Mesothelial cell of epicardium (in vitro differentiated cells): ENCODE results near the gene CLEC4G. TPM values are rescaled to one million over a fixed set of nuclear protein-coding genes. Genes with fewer than 3 reads are reported as not detected.

Experiments used
- DNase-seq, 2 experiments: peaks; one replicate each; pipeline ENCODE4 v3.0.0; 2021; ENCODE audit warnings: low spot score in 2 of 2; ENCODE audit not compliant: unreplicated experiment in 2 of 2
- H3K27ac Mint-ChIP-seq: 2 replicates; pipeline ENCODE4 v1.8.0; 2021; ENCODE audit warnings: mixed read lengths
- H3K27me3 Mint-ChIP-seq: 2 replicates; pipeline ENCODE4 v1.8.0; 2021; ENCODE audit warnings: low read depth, mixed read lengths
- H3K36me3 Mint-ChIP-seq: 2 replicates; pipeline ENCODE4 v1.8.0; 2021; ENCODE audit warnings: mixed read lengths
- H3K4me1 Mint-ChIP-seq: 2 replicates; pipeline ENCODE4 v1.8.0; 2021; ENCODE audit warnings: mixed read lengths
- H3K4me3 Mint-ChIP-seq: 2 replicates; pipeline ENCODE4 v1.8.0; 2021; ENCODE audit warnings: mild to moderate bottlenecking, moderate library complexity, mixed read lengths
- H3K9me3 Mint-ChIP-seq: 2 replicates; pipeline ENCODE4 v1.8.0; 2021; ENCODE audit warnings: mixed read lengths
- CTCF ChIP-seq: fragments of 200-600 bp; sonication (generic); IDR thresholded peaks from one replicate; pipeline ENCODE4 v1.5.0; 2021; ENCODE audit warnings: antibody characterized with exemption; ENCODE audit not compliant: unreplicated experiment
- total RNA-seq: library from RNA; stranded (reverse); gene quantifications from 3 replicates; pipeline ENCODE4 v1.2.1, GENCODE V29; 2021

Gene CLEC4G
- total RNA-seq, 1 donor from 2014 or later: not detected

DNA sequence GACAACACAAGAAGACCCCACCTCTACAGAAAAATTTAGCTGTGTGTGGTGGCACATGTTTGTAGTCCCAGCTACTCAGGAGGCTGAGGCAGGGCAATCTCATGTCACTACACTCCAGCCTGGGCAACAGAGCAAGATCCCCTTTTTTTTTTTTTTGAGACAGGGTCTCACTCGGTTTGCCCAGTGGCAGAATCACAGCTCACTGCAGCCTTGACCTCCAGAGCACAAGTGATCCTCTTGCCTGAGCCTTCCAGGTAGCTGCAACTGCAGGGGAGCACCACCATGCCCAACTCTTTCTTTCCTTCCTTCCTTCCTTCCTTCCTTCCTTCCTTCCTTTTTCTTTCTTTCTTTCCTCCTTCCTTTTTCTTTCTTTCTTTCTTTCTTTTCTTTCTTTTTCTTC lies 4.2 kb upstream of the CLEC4G start:
- DNase-seq: no peak
- no peak overlapping the region for H3K27ac Mint-ChIP-seq
- no peaks in the 10 kb centered on the region for H3K36me3 Mint-ChIP-seq
- H3K9me3 Mint-ChIP-seq: no peaks in the 10 kb centered on the region
- no peak overlapping the region for H3K4me3 Mint-ChIP-seq
- H3K4me1 Mint-ChIP-seq: no peaks in the 10 kb centered on the region
- TF ChIP-seq CTCF: no peak
- peaks cover 85% of the 10 kb centered on the region for H3K27me3 Mint-ChIP-seq

- Mint-ChIP-seq H3K4me1 (no peaks in the 10 kb centered on the region), H3K4me3 (no peak overlapping the region), H3K36me3 (no peaks in the 10 kb centered on the region), H3K27me3 (peaks cover 83% of the 10 kb centered on the region), H3K9me3 (no peaks in the 10 kb centered on the region), H3K27ac (no peak overlapping the region)
- no peak for TF ChIP-seq CTCF
- DNase-seq: no peak
These were observed 2.6 kb upstream of the CLEC4G start for GRCh38 chr19:7734220-7735203.

DNA sequence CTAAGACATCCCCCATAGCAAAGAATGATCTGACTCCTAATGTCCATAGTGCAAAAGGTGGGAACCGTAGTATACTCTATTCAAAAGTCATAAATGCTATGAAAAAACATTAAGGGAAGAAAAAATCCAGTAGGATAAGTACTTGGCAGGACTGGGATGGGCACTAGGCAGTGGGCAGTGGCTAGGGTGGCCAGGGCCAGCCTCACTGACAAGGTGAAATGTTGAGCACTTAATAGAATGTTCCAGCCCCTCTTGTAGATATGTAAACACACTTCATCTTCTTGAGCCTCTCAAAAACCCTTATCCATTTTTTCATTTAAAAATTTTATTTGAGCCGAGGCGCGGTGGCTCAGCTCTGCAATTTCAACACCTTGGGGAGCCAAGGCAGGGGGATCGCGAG lies 1.5 kb upstream of the CLEC4G start:
- DNase-seq: no peak
- H3K27me3 Mint-ChIP-seq: peaks cover 85% of the 10 kb centered on the region
- TF ChIP-seq CTCF: no peak
- H3K27ac Mint-ChIP-seq: no peak overlapping the region
- no peak overlapping the region for H3K4me3 Mint-ChIP-seq
- no peaks in the 10 kb centered on the region for H3K4me1 Mint-ChIP-seq
- no peaks in the 10 kb centered on the region for H3K9me3 Mint-ChIP-seq
- H3K36me3 Mint-ChIP-seq: no peaks in the 10 kb centered on the region

DNA sequence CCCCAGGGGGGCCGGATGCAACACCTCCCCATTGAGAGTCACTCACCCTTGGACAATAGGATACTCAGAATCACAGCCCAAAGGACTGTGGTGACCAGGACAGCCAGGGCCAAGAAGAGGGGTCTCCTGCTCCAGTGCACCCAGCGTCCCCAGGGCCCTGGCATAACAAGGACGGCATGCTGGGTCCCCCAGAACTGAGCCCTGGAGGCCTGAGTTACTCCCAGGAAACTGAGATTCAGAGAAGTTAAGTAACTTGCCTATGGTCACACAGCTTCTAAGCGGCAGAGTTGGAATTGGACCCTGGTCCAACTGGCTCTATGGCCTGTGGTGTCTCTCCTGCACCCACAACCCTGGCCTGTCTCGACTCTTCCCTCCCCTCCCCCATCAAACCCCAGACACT lies 295 bp downstream of the CLEC4G start:
- TF ChIP-seq CTCF: no peak
- peaks cover 87% of the 10 kb centered on the region for H3K27me3 Mint-ChIP-seq
- H3K4me1 Mint-ChIP-seq: no peaks in the 10 kb centered on the region

GRCh38 chr19:7731218-7731595 lies 703 bp downstream of the CLEC4G start:
- H3K27me3 Mint-ChIP-seq: peaks cover 86% of the 10 kb centered on the region
- H3K9me3 Mint-ChIP-seq: no peaks in the 10 kb centered on the region
- no peak overlapping the region for H3K27ac Mint-ChIP-seq
- no peaks in the 10 kb centered on the region for H3K36me3 Mint-ChIP-seq
- H3K4me1 Mint-ChIP-seq: no peaks in the 10 kb centered on the region
- no peak overlapping the region for H3K4me3 Mint-ChIP-seq
- DNase-seq: no peak
- TF ChIP-seq CTCF: no peak

More for the DNA sequence above, 295 bp downstream of the CLEC4G start:
- no peaks in the 10 kb centered on the region for H3K9me3 Mint-ChIP-seq
- H3K36me3 Mint-ChIP-seq: no peaks in the 10 kb centered on the region
- no peak overlapping the region for H3K4me3 Mint-ChIP-seq
- no peak overlapping the region for H3K27ac Mint-ChIP-seq
- DNase-seq: no peak
